ENCODE data around the gene PLB1.

DNA sequence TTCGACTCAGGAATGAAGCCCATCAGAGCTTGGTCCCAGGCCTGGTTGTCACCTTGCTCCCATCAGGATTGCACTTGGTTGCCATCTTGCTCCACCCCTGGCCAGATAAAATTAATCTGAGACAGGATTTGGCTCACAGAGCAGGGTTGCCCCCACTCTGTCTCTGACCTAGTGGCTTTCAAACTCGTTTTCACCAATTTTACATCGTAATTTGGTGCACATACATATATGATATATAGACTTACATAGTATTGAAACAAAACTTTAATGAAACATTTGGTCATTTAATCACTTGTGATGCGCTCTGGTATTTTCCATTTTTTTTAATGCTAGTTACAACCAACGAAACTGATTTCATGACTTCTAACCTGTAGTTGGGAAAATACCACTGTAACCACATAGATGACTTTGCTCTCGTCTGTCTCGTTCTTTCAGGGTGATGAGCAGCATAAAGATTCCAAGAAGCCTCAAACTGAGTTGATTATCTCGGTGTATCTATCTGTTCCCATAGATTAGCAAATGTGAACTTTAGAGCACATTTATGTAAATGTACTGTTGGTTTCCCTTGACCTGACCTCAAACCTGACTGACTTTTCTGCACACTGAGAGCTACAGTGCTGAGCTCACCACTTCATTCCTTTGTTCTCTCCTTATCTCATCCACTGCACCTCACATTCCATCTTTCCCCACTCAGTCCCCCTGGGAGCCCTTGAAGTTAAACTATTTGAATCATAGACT lies 30.5 kb upstream of the PLB1 start:
- no peak for TF ChIP-seq POLR2A (IDR thresholded peaks at IDR 0.05)
- TF ChIP-seq, protein P1, sequence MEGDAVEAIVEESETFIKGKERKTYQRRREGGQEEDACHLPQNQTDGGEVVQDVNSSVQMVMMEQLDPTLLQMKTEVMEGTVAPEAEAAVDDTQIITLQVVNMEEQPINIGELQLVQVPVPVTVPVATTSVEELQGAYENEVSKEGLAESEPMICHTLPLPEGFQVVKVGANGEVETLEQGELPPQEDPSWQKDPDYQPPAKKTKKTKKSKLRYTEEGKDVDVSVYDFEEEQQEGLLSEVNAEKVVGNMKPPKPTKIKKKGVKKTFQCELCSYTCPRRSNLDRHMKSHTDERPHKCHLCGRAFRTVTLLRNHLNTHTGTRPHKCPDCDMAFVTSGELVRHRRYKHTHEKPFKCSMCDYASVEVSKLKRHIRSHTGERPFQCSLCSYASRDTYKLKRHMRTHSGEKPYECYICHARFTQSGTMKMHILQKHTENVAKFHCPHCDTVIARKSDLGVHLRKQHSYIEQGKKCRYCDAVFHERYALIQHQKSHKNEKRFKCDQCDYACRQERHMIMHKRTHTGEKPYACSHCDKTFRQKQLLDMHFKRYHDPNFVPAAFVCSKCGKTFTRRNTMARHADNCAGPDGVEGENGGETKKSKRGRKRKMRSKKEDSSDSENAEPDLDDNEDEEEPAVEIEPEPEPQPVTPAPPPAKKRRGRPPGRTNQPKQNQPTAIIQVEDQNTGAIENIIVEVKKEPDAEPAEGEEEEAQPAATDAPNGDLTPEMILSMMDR (IDR thresholded peaks at IDR 0.05) = no peak
